SJSA1 (cell line): ENCODE measurements around the gene CREBBP. TPM values are rescaled to one million over a fixed set of nuclear protein-coding genes. Genes with fewer than 3 reads are reported as not detected.
A peak's percentile ranks its signal among the peaks of the same experiment; 100 is the strongest.

ENCODE experiments used
- DNase-seq, 2 experiments: peaks; one replicate each; pipeline ENCODE4 v3.0.0-alpha.2; 2015 to 2020; ENCODE audit warnings: low spot score in 2 of 2, low read depth in 1 of 2
- H3K27ac ChIP-seq: fragments of 250-450 bp; sonication (Bioruptor Pico); 2 replicates; pipeline ENCODE4 v1.5.1; 2020; ENCODE audit warnings: mild to moderate bottlenecking, moderate library complexity
- H3K27me3 ChIP-seq: fragments of 250-450 bp; sonication (Bioruptor Pico); replicated peaks from 2 replicates; pipeline ENCODE4 v1.5.1; 2020; ENCODE audit warnings: mild to moderate bottlenecking, moderate library complexity
- H3K36me3 ChIP-seq: fragments of 250-450 bp; sonication (Bioruptor Pico); 2 replicates; pipeline ENCODE4 v1.5.1; 2020; ENCODE audit warnings: mild to moderate bottlenecking
- H3K4me1 ChIP-seq: fragments of 250-450 bp; sonication (Bioruptor Pico); replicated peaks from 2 replicates; pipeline ENCODE4 v1.6.1; 2021; ENCODE audit warnings: mild to moderate bottlenecking
- H3K4me3 ChIP-seq: fragments of 250-450 bp; sonication (Bioruptor Pico); 2 replicates; pipeline ENCODE4 v1.5.1; 2020; ENCODE audit warnings: mild to moderate bottlenecking
- H3K9me3 ChIP-seq: fragments of 250-450 bp; sonication (Bioruptor Pico); replicated peaks from 2 replicates; pipeline ENCODE4 v1.5.1; 2020; ENCODE audit warnings: mild to moderate bottlenecking
- total RNA-seq: library from RNA; depleted of rRNA; stranded (reverse); fragments of >200 nt; shearing (Covaris generic); gene quantifications from 2 replicates; pipeline ENCODE4 v1.2.3, GENCODE V29; 2014

CREBBP gene
- total RNA-seq, 1 experiment from 2014 or later = 16.8 TPM

- no peak overlapping the region for H3K4me3 ChIP-seq
- H3K36me3 ChIP-seq = peaks cover 100% of the 10 kb centered on the region
- H3K9me3 ChIP-seq = no peaks in the 10 kb centered on the region
- no peak for DNase-seq
- no peaks in the 10 kb centered on the region for H3K27me3 ChIP-seq
- peaks cover 17% of the 10 kb centered on the region for H3K4me1 ChIP-seq
- H3K27ac ChIP-seq = no peak overlapping the region
Measured at GRCh38 chr16:3739636-3740035, 140.9 kb downstream of the CREBBP start.

GRCh38 chr16:3738541-3738940 is 142.0 kb downstream of the CREBBP start:
- Histone ChIP-seq H3K36me3 (peaks cover 100% of the 10 kb centered on the region), H3K9me3 (no peaks in the 10 kb centered on the region), H3K27ac (peak overlapping the region; percentile 29; the same call in 1 of the 2 replicates), H3K4me1 (peaks cover 11% of the 10 kb centered on the region), H3K4me3 (no peak overlapping the region), H3K27me3 (no peaks in the 10 kb centered on the region)
- DNase-seq = no peak

GRCh38 chr16:3738128-3738527 is 142.4 kb downstream of the CREBBP start:
- no peak for DNase-seq
- Histone ChIP-seq H3K27me3 (no peaks in the 10 kb centered on the region), H3K4me1 (peaks cover 11% of the 10 kb centered on the region), H3K36me3 (peaks cover 98% of the 10 kb centered on the region), H3K27ac (no peak overlapping the region), H3K4me3 (no peak overlapping the region), H3K9me3 (no peaks in the 10 kb centered on the region)

GRCh38 chr16:3737181-3737580 is 143.3 kb downstream of the CREBBP start:
- peaks cover 98% of the 10 kb centered on the region for H3K36me3 ChIP-seq
- no peaks in the 10 kb centered on the region for H3K27me3 ChIP-seq
- DNase-seq = no peak
- no peak overlapping the region for H3K27ac ChIP-seq
- peaks cover 11% of the 10 kb centered on the region for H3K4me1 ChIP-seq
- no peaks in the 10 kb centered on the region for H3K9me3 ChIP-seq
- H3K4me3 ChIP-seq = no peak overlapping the region

- peaks cover 11% of the 10 kb centered on the region for H3K4me1 ChIP-seq
- no peak overlapping the region for H3K27ac ChIP-seq
- H3K9me3 ChIP-seq = no peaks in the 10 kb centered on the region
- H3K36me3 ChIP-seq = peaks cover 98% of the 10 kb centered on the region
- no peaks in the 10 kb centered on the region for H3K27me3 ChIP-seq
- DNase-seq = no peak
- H3K4me3 ChIP-seq = no peak overlapping the region
Measured at GRCh38 chr16:3736116-3736515, 144.4 kb downstream of the CREBBP start.

- no peak for DNase-seq
- peaks cover 11% of the 10 kb centered on the region for H3K4me1 ChIP-seq
- H3K27ac ChIP-seq = no peak overlapping the region
- H3K4me3 ChIP-seq = no peak overlapping the region
- peaks cover 98% of the 10 kb centered on the region for H3K36me3 ChIP-seq
- no peaks in the 10 kb centered on the region for H3K9me3 ChIP-seq
- H3K27me3 ChIP-seq = no peaks in the 10 kb centered on the region
Measured at GRCh38 chr16:3735541-3735940, 145.0 kb downstream of the CREBBP start.

GRCh38 chr16:3734758-3735221 is 145.7 kb downstream of the CREBBP start:
- no peak overlapping the region for H3K4me3 ChIP-seq
- H3K9me3 ChIP-seq = no peaks in the 10 kb centered on the region
- H3K4me1 ChIP-seq = peaks cover 11% of the 10 kb centered on the region
- no peaks in the 10 kb centered on the region for H3K27me3 ChIP-seq
- DNase-seq = no peak
- peaks cover 98% of the 10 kb centered on the region for H3K36me3 ChIP-seq
- no peak overlapping the region for H3K27ac ChIP-seq

GRCh38 chr16:3734084-3734757 is 146.3 kb downstream of the CREBBP start:
- DNase-seq = no peak
- Histone ChIP-seq H3K27ac (no peak overlapping the region), H3K9me3 (no peaks in the 10 kb centered on the region), H3K27me3 (no peaks in the 10 kb centered on the region), H3K4me3 (no peak overlapping the region), H3K4me1 (peaks cover 7% of the 10 kb centered on the region), H3K36me3 (peaks cover 98% of the 10 kb centered on the region)

- no peak for DNase-seq
- Histone ChIP-seq H3K4me3 (no peak overlapping the region), H3K27me3 (no peaks in the 10 kb centered on the region), H3K27ac (no peak overlapping the region), H3K9me3 (no peaks in the 10 kb centered on the region), H3K4me1 (peaks cover 5% of the 10 kb centered on the region; the same call in 1 of the 2 replicates), H3K36me3 (peaks cover 93% of the 10 kb centered on the region)
Measured at GRCh38 chr16:3732171-3732570, 148.3 kb downstream of the CREBBP start.

GRCh38 chr16:3731126-3731935 is 149.2 kb downstream of the CREBBP start:
- Histone ChIP-seq H3K4me1 (peaks cover 5% of the 10 kb centered on the region; the same call in 1 of the 2 replicates), H3K27me3 (no peaks in the 10 kb centered on the region), H3K36me3 (peaks cover 91% of the 10 kb centered on the region), H3K9me3 (no peaks in the 10 kb centered on the region), H3K4me3 (no peak overlapping the region), H3K27ac (no peak overlapping the region)
- no peak for DNase-seq

- Histone ChIP-seq H3K4me3 (no peak overlapping the region), H3K27ac (no peak overlapping the region), H3K9me3 (no peaks in the 10 kb centered on the region), H3K4me1 (peaks cover 5% of the 10 kb centered on the region; the same call in 1 of the 2 replicates), H3K27me3 (no peaks in the 10 kb centered on the region), H3K36me3 (peaks cover 89% of the 10 kb centered on the region)
- DNase-seq = no peak
Measured at GRCh38 chr16:3730161-3731125, 150.1 kb downstream of the CREBBP start.

GRCh38 chr16:3729161-3730112 is 151.1 kb downstream of the CREBBP start:
- peaks cover 79% of the 10 kb centered on the region for H3K36me3 ChIP-seq
- H3K4me3 ChIP-seq = no peak overlapping the region
- no peak for DNase-seq

More at GRCh38 chr16:3729161-3730112, 151.1 kb downstream of the CREBBP start:
- no peaks in the 10 kb centered on the region for H3K9me3 ChIP-seq
- no peaks in the 10 kb centered on the region for H3K27me3 ChIP-seq
- H3K27ac ChIP-seq = no peak overlapping the region
- peaks cover 5% of the 10 kb centered on the region; the same call in 1 of the 2 replicates for H3K4me1 ChIP-seq
